ENCODE measurements around the gene SH2D7. TPM values are rescaled to one million over a fixed set of nuclear protein-coding genes. Genes with fewer than 3 reads are reported as not detected.

The SH2D7 gene
- total RNA-seq, 2 experiments from 2014 or later = 0.29 to 0.31 TPM

DNA sequence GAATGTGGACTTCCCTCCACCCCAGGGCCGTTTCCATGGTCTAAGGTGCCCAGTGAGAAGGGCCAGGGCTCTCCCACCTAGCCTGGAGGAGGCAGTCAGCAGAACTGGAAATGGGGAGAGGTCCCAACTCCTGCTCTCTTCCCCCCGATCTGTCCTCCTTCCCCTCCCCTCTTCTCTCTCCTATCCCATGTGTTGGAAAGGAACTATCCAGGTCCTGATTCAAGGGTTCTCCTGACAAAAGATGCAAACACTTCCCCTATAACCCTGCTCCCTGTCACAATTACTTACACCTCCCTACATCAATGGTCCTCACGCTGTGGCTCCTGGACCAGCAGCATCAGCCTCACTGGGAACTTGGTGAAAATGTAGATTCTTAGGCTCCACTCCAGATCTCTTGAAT lies 32.9 kb downstream of the SH2D7 start:
- H3K27ac Mint-ChIP-seq = no peak overlapping the region
- no peaks in the 10 kb centered on the region for H3K36me3 Mint-ChIP-seq (ENCODE audit: low read depth)
- DNase-seq (no peak), ATAC-seq (no peak)
- H3K4me1 Mint-ChIP-seq (ENCODE audit: low read depth) = peaks cover 3% of the 10 kb centered on the region
- POLR2A ChIA-PET = interaction anchor here (0.9 kb wide), 1 partner anchor 13 kb away, joined by 4 read pairs; no protein-coding TSS in a partner anchor
- H3K9me3 Mint-ChIP-seq (ENCODE audit: insufficient read depth) = no peaks in the 10 kb centered on the region
- H3K4me3 Mint-ChIP-seq = no peak overlapping the region
- CTCF ChIA-PET = interaction anchor here (1.1 to 14.8 kb wide), 2 partner anchors 17 to 71 kb away, joined by 3 to 211 read pairs; no protein-coding TSS in a partner anchor
- H3K27me3 Mint-ChIP-seq (ENCODE audit: low read depth) = no peaks in the 10 kb centered on the region

DNA sequence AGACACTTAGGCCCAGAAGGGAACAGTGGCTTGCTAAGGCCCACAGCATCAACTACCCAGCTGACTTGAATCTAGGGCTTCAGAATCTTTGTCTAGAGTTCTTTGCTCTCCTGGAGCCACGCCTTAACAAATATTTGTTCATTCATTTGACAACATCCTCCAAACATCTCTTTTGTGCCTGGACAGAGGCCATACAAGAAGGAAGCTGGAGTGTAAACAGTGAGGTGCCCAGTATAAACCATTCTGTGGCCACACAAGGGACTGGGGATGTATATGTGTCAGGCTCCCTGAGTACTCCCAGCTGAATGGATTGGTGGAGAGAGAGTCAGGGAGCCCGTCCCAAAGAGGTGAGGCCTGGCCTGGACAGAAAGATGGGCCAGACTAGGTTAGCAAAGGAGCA lies 35.5 kb downstream of the SH2D7 start:
- Mint-ChIP-seq H3K27ac (no peak overlapping the region), H3K36me3 (ENCODE audit: low read depth) (no peaks in the 10 kb centered on the region), H3K4me3 (no peak overlapping the region), H3K4me1 (ENCODE audit: low read depth) (peaks cover 17% of the 10 kb centered on the region), H3K27me3 (ENCODE audit: low read depth) (no peaks in the 10 kb centered on the region), H3K9me3 (ENCODE audit: insufficient read depth) (no peaks in the 10 kb centered on the region)
- CTCF ChIA-PET = interaction anchor here (2.0 to 14.8 kb wide), 3 partner anchors 10 to 113 kb away, joined by 8 to 211 read pairs (median 9); no protein-coding TSS in a partner anchor
- ATAC-seq (no peak), DNase-seq (no peak)
- POLR2A ChIA-PET = no interaction called here

DNA sequence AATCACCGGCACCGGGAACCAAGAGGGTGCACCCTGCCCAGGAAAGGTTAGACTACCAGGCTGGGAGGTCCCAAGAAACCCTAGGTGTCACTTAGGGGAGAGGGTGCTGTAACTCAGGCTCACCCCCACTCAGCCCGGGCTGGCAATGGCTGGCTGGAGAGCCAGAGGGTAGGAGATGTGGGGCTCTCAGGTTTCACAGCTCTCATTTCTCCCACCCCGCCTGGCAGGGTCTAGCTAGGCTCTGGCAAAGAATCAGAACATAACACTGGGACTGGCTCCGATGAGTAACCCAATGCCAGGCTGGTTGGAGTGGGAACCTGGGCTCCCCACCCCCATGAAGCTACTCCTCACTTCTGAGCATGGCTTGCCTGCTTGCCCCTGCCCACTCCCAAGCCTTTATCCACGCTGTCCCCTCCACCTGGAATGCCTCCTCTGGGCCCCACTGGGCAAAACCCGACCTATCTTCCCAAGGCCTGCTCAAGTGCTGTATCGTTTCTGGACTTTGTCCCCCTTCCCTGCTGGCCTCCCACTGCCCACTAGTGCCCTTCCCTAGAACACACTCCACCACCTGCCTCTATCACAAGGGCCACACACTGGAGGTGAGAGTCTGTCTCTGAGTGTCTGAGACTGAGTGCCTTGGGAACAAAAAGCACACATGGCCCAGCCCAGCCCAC lies 36.9 kb downstream of the SH2D7 start:
- H3K27ac Mint-ChIP-seq = peak overlapping the region; percentile 50
- no peak for DNase-seq
- ChIA-PET POLR2A (no interaction called here), CTCF (interaction anchor here (2.8 to 14.8 kb wide), 2 partner anchors 26 to 67 kb away, joined by 10 to 211 read pairs; no protein-coding TSS in a partner anchor)
- H3K9me3 Mint-ChIP-seq (ENCODE audit: insufficient read depth) = no peaks in the 10 kb centered on the region
- H3K36me3 Mint-ChIP-seq (ENCODE audit: low read depth) = no peaks in the 10 kb centered on the region
- no peak overlapping the region for H3K4me3 Mint-ChIP-seq
- no peak for ATAC-seq
- H3K27me3 Mint-ChIP-seq (ENCODE audit: low read depth) = no peaks in the 10 kb centered on the region
- H3K4me1 Mint-ChIP-seq (ENCODE audit: low read depth) = peaks cover 24% of the 10 kb centered on the region

DNA sequence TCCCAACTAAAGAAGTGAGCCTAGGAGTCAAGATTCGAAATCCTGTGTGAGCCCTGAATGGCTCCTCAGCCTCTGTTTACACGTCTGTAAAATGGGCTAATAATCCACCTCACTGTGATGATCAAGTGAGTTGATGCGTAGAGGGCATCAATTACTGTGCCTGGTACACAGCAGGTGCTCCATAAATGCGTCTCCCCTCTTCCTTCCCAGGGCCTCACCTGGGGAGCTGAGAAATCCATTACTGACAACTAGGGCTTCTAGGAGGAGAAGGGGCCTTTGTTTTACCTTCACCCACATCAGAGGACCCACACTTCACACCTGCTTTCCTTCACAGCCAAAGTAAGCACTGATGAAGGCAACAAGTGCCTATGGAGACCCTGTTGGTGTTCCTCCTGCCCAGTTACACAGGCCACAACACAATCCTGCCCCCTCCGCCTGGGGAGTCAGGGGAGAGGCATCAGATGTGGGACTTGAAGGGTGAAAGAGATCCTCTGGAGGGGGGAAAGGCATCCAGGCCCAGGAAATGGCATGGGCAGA lies 37.5 kb downstream of the SH2D7 start:
- Mint-ChIP-seq H3K27me3 (ENCODE audit: low read depth) (no peaks in the 10 kb centered on the region), H3K4me3 (no peak overlapping the region), H3K27ac (no peak overlapping the region), H3K36me3 (ENCODE audit: low read depth) (no peaks in the 10 kb centered on the region), H3K4me1 (ENCODE audit: low read depth) (peaks cover 24% of the 10 kb centered on the region), H3K9me3 (ENCODE audit: insufficient read depth) (no peaks in the 10 kb centered on the region)
- ATAC-seq (no peak), DNase-seq (no peak)
- ChIA-PET POLR2A (interaction anchor here (1.4 to 2.8 kb wide), 3 partner anchors 18 to 66 kb away, joined by 3 to 21 read pairs (median 7); partner anchors contain the start of gene IDH3A), CTCF (interaction anchor here (1.0 to 14.8 kb wide), 18 partner anchors 8 to 165 kb away, joined by 3 to 211 read pairs (median 5); partner anchors contain the start of gene ACSBG1)

DNA sequence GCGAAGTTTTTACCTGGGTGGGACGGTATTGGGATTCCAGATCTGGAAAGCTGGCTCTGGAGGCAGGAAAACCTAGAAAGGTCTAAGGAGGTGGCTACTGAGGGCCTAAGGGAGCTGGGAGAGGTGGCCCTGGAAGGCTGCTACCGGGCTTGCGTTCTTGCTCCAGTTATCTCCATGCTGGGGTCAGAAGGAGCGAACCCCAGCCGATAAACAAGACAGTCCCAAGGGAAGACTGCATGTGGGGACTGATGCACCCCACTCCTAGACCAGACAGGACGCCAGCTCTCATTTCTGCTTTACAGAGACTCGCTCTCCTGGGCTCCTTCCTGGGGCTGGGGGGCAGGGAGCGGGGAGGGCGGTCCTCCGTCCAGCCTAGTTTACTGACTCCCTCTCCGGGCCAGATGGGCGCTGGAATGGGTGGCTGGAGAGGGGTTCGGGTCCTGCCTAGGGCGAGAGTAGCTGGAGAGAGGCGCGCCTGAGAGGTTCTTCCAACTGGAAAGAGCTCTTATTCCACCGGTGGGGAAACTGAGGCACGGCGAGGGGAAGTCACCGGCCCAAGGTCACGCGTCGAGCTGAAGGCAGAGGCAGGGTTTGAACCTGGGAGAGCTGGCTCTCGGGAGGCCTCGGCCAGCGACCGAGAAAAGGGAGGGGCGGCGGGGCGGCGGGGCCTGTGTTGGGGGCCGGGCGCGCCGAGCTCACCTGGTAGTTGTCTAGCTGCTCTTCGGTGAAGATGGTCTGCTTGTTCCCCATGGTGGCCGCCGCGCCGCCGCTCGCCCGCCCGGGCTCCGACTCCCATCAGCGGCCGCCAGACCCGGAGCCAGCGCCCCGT lies 38.3 kb downstream of the SH2D7 start:
- Mint-ChIP-seq H3K4me3 (peak overlapping the region; percentile 73), H3K27ac (peak overlapping the region; percentile 69), H3K4me1 (ENCODE audit: low read depth) (peaks cover 24% of the 10 kb centered on the region), H3K9me3 (ENCODE audit: insufficient read depth) (no peaks in the 10 kb centered on the region), H3K27me3 (ENCODE audit: low read depth) (no peaks in the 10 kb centered on the region), H3K36me3 (ENCODE audit: low read depth) (no peaks in the 10 kb centered on the region)
- CTCF ChIA-PET = interaction anchor here (0.6 to 14.8 kb wide), 27 partner anchors 9 to 166 kb away, joined by 3 to 211 read pairs (median 5); partner anchors contain the start of genes ACSBG1, DNAJA4 and IDH3A
- DNase-seq (no peak), ATAC-seq (peak; percentile 55)
- POLR2A ChIA-PET = interaction anchor here (1.4 to 2.8 kb wide), 3 partner anchors 17 to 65 kb away, joined by 3 to 21 read pairs (median 7); partner anchors contain the start of gene IDH3A

DNA sequence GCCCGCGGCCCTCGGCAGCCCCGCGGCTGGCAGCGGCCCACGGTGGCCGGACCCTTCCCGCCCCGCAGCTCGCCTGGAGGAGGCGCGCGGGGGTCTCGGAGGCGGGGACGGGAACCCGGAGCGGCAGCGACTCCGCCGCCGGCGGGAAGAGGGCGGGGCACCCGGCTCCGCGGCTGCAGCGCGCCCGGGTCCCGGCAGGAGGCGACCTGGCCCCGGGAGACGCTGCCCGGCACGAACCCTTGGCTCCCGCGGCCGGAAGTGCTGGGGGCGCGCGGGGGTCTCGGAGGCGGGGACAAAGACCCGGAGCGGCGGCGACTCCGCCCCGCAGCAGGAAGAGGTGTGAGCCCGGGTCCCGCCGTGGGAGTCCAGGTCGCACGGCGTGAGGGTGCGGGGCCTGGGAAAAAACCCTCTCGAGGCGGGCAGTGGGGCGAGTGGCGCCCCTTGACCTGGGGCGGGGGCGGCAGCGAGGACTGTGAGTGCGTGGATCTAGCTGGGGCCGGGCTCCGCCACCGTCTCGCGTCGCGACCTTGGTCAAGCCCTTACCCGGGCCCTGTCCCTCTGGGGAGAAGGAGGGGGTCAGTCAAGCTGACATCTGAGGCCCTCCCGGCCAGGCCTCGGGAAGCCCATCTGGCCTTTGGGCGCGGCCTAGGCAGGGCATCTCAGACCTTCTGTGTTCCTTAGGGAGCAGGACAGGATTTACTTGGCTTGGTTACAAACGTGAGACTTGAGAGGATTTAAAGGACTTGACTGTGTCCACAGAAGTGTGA lies 39.1 kb downstream of the SH2D7 start, which contains the start of gene CIB2:
CIB2 (minus strand) TSS at position 151 of the 767 bp plus-strand sequence. CDS start 230 bp downstream, outside the sequence.
- POLR2A ChIA-PET = interaction anchor here (0.8 to 2.8 kb wide), 4 partner anchors 16 to 134 kb away, joined by 3 to 21 read pairs (median 5); partner anchors contain the start of gene IDH3A
- ATAC-seq (peak; percentile 90), DNase-seq (peak; percentile 79)
- H3K4me1 Mint-ChIP-seq (ENCODE audit: low read depth) = peaks cover 24% of the 10 kb centered on the region
- H3K9me3 Mint-ChIP-seq (ENCODE audit: insufficient read depth) = no peaks in the 10 kb centered on the region
- peak within 1 kb of the TSS; percentile 78 for H3K4me3 Mint-ChIP-seq
- H3K27ac Mint-ChIP-seq = peak within 1 kb of the TSS; percentile 73
- H3K36me3 Mint-ChIP-seq (ENCODE audit: low read depth) = no peaks in the 10 kb centered on the region
- CTCF ChIA-PET = interaction anchor here (0.7 to 14.8 kb wide), 32 partner anchors 8 to 165 kb away, joined by 3 to 211 read pairs (median 5); partner anchors contain the start of genes ACSBG1 and IDH3A
- H3K27me3 Mint-ChIP-seq (ENCODE audit: low read depth) = no peaks in the 10 kb centered on the region

DNA sequence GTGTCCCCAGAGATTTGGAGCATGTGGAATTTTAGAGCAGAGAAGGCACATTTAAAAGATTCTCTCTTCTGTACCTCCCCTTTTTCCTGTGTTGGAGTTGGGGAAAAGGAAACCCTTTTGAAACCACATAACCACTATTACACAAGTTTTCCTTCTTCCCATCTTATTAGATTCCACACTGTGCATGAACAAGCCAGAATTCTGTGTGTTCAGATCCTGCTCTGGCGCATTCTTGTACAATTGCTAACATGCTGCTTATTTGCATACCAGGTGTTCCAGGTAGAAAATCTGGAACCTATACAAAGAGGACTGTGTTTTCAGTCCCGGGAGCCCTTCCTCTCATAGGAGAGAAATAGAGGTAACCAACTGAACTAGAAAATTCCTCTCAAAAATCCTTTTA lies 41.4 kb downstream of the SH2D7 start:
- no peak for ATAC-seq
- no peaks in the 10 kb centered on the region for H3K36me3 Mint-ChIP-seq (ENCODE audit: low read depth)

DNA sequence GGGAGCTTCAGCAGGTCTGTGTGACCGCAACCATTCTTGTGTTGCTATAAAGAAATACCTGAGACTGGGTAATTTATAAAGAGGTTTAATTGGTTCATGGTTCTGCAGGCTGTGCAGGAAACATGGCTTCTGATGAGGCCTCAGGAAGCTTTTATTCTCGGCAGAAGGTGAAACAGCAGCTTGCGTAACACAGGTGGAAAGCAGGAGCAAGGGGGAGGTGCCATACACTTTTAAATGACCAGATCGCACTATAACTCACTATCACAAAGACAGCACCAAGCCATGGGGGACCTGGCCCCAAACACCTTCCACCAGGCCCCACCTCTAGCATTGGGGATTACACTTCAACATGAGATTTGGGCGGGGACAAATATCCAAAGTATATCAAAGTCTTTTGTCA lies 47.2 kb downstream of the SH2D7 start:
- ChIA-PET CTCF (interaction anchor here (0.7 to 4.6 kb wide), 8 partner anchors 9 to 180 kb away, joined by 3 to 36 read pairs (median 4); partner anchors contain the start of gene CIB2), POLR2A (interaction anchor here (1.6 kb wide), 1 partner anchor 9 kb away, joined by 8 read pairs; the partner anchor contains the start of gene IDH3A)
- Mint-ChIP-seq H3K27ac (no peak overlapping the region), H3K4me1 (ENCODE audit: low read depth) (no peaks in the 10 kb centered on the region), H3K4me3 (no peak overlapping the region), H3K27me3 (ENCODE audit: low read depth) (peaks cover 2% of the 10 kb centered on the region), H3K9me3 (ENCODE audit: insufficient read depth) (no peaks in the 10 kb centered on the region), H3K36me3 (ENCODE audit: low read depth) (no peaks in the 10 kb centered on the region)
- DNase-seq (no peak), ATAC-seq (no peak)

More for the DNA sequence above, 41.4 kb downstream of the SH2D7 start:
- Mint-ChIP-seq H3K4me3 (no peak overlapping the region), H3K27me3 (ENCODE audit: low read depth) (no peaks in the 10 kb centered on the region), H3K9me3 (ENCODE audit: insufficient read depth) (no peaks in the 10 kb centered on the region), H3K27ac (no peak overlapping the region), H3K4me1 (ENCODE audit: low read depth) (peaks cover 24% of the 10 kb centered on the region)
- no peak for DNase-seq
- CTCF ChIA-PET = interaction anchor here (1.6 to 14.8 kb wide), 2 partner anchors 21 to 63 kb away, joined by 3 to 211 read pairs; no protein-coding TSS in a partner anchor
- POLR2A ChIA-PET = no interaction called here

DNA sequence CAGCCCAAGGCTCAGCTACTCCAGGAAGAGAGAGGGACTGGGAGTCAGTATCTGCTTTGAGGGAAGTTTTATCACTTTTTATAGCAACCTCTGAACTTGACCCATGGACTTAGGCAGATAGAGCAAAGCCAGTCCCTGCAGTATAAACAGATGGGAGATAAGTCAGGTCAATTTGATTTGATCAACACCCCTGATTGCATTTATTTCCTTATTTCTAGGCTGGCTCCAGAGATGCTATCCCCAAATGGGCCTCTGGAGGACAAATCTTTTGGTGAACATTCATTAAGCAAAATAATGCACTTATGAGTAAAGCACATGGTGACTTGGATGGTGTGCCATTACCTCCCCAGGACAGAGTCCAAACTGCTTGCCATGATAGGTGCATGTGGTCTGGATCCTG lies 47.9 kb downstream of the SH2D7 start:
- DNase-seq (no peak), ATAC-seq (no peak)
- Mint-ChIP-seq H3K9me3 (ENCODE audit: insufficient read depth) (no peaks in the 10 kb centered on the region), H3K27ac (no peak overlapping the region), H3K4me1 (ENCODE audit: low read depth) (no peaks in the 10 kb centered on the region), H3K36me3 (ENCODE audit: low read depth) (no peaks in the 10 kb centered on the region), H3K4me3 (no peak overlapping the region), H3K27me3 (ENCODE audit: low read depth) (peaks cover 2% of the 10 kb centered on the region)
- ChIA-PET CTCF (interaction anchor here (1.4 to 4.6 kb wide), 3 partner anchors 10 to 56 kb away, joined by 4 to 36 read pairs (median 5); partner anchors contain the start of gene CIB2), POLR2A (interaction anchor here (1.6 kb wide), 1 partner anchor 9 kb away, joined by 8 read pairs; the partner anchor contains the start of gene IDH3A)

DNA sequence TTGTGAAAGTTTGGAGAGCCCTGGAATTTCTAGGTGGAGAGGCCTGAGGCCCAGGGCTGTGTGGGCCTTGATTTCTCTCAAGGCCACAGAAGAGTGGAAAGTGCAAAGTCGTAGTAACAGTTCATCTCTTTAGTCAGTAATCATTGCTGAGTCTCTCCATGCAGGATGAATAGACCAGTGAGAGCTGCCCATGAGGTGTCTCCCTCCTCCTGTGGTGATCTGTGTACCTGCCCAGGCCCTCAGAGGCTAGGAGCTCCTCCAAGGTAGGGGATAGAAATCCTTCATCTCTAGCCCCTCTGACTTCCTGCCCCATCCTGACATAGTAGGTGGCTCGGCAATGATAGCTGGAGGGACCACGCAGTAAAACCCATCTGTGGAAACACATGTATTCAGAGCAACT lies 50.0 kb downstream of the SH2D7 start:
- Mint-ChIP-seq H3K27ac (no peak overlapping the region), H3K9me3 (ENCODE audit: insufficient read depth) (no peaks in the 10 kb centered on the region), H3K27me3 (ENCODE audit: low read depth) (peaks cover 2% of the 10 kb centered on the region), H3K36me3 (ENCODE audit: low read depth) (no peaks in the 10 kb centered on the region), H3K4me1 (ENCODE audit: low read depth) (peaks cover 8% of the 10 kb centered on the region), H3K4me3 (no peak overlapping the region)
- DNase-seq = no peak
- ChIA-PET CTCF (interaction anchor here (0.8 to 1.4 kb wide), 2 partner anchors 19 to 53 kb away, joined by 3 to 7 read pairs; no protein-coding TSS in a partner anchor), POLR2A (no interaction called here)
- no peak for ATAC-seq
